Measurements from ENCODE around the gene CRAMP1.
A peak's percentile ranks its signal among the peaks of the same experiment; 100 is the strongest.
"Not testable (repeated sequence)": the region's sequence is repeated elsewhere in the genome, so short reads cannot be mapped to it uniquely, and the experiment has no call there.

The CRAMP1 gene

DNA sequence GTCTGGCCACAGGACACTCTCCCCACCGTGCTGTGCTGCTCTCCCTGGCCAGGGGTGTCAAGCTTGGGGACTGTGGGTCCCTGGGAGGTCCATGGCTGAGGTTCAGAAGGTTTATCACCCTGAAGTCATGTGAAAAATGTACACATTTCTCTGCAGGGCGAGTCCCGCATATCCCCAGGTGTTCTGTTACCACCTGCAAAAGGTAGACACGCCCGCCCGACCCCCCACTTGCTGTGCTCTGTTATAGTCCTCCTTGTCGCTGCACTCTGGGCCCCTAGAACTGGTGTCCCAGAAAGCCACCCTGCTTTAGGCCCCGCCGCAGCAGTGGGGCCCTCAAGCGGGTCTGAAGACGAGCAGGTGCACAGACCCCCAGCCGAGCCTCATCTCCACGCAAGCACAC is 77.7 kb downstream of the CRAMP1 start:
- no peaks in the 10 kb centered on the region for H3K27me3 ChIP-seq (ENCODE audit: control insufficient read depth, insufficient read depth, low read length, poor library complexity, severe bottlenecking)
- H3K27ac ChIP-seq (ENCODE audit: insufficient read depth, low read depth, low read length, poor library complexity, severe bottlenecking) = no peak overlapping the region
- WGBS, 2 experiments = 96% methylated on average over 13 of the region's 13 CpGs
- no peak overlapping the region for H3K4me3 ChIP-seq (ENCODE audit: insufficient read depth, low read depth, low read length)
- H3K4me1 ChIP-seq (ENCODE audit: control insufficient read depth, insufficient read depth, low read length) = no peaks in the 10 kb centered on the region
- H3K36me3 ChIP-seq (ENCODE audit: control insufficient read depth, insufficient read depth, low read length) = peaks cover 57% of the 10 kb centered on the region
- no peaks in the 10 kb centered on the region for H3K9me3 ChIP-seq (ENCODE audit: control insufficient read depth, low read length)

- Histone ChIP-seq H3K27ac (ENCODE audit: insufficient read depth, low read depth, low read length, poor library complexity, severe bottlenecking) (no peak overlapping the region), H3K36me3 (ENCODE audit: control insufficient read depth, insufficient read depth, low read length) (peaks cover 55% of the 10 kb centered on the region)
These were observed 78.7 kb downstream of the CRAMP1 start for GRCh38 chr16:1690810-1691209.

GRCh38 chr16:1691276-1691675 is 79.1 kb downstream of the CRAMP1 start:
- Histone ChIP-seq H3K36me3 (ENCODE audit: control insufficient read depth, insufficient read depth, low read length) (peaks cover 57% of the 10 kb centered on the region), H3K27ac (ENCODE audit: insufficient read depth, low read depth, low read length, poor library complexity, severe bottlenecking) (no peak overlapping the region), H3K27me3 (ENCODE audit: control insufficient read depth, insufficient read depth, low read length, poor library complexity, severe bottlenecking) (no peaks in the 10 kb centered on the region), H3K4me3 (ENCODE audit: insufficient read depth, low read depth, low read length) (no peak overlapping the region), H3K4me1 (ENCODE audit: control insufficient read depth, insufficient read depth, low read length) (no peaks in the 10 kb centered on the region), H3K9me3 (ENCODE audit: control insufficient read depth, low read length) (no peaks in the 10 kb centered on the region)

More at GRCh38 chr16:1690810-1691209, 78.7 kb downstream of the CRAMP1 start:
- WGBS, 2 experiments = 89 to 93% methylated on average over 1 of the region's 1 CpG
- Histone ChIP-seq H3K9me3 (ENCODE audit: control insufficient read depth, low read length) (no peaks in the 10 kb centered on the region), H3K4me1 (ENCODE audit: control insufficient read depth, insufficient read depth, low read length) (no peaks in the 10 kb centered on the region), H3K4me3 (ENCODE audit: insufficient read depth, low read depth, low read length) (no peak overlapping the region), H3K27me3 (ENCODE audit: control insufficient read depth, insufficient read depth, low read length, poor library complexity, severe bottlenecking) (no peaks in the 10 kb centered on the region)

- Histone ChIP-seq H3K27ac (ENCODE audit: insufficient read depth, low read depth, low read length, poor library complexity, severe bottlenecking) (no peak overlapping the region), H3K9me3 (ENCODE audit: control insufficient read depth, low read length) (no peaks in the 10 kb centered on the region), H3K36me3 (ENCODE audit: control insufficient read depth, insufficient read depth, low read length) (peaks cover 57% of the 10 kb centered on the region), H3K4me3 (ENCODE audit: insufficient read depth, low read depth, low read length) (no peak overlapping the region), H3K4me1 (ENCODE audit: control insufficient read depth, insufficient read depth, low read length) (no peaks in the 10 kb centered on the region), H3K27me3 (ENCODE audit: control insufficient read depth, insufficient read depth, low read length, poor library complexity, severe bottlenecking) (no peaks in the 10 kb centered on the region)
- 96% methylated on average over 21 of the region's 21 CpGs for WGBS, 2 experiments
These were observed 79.8 kb downstream of the CRAMP1 start for GRCh38 chr16:1691956-1692355.

DNA sequence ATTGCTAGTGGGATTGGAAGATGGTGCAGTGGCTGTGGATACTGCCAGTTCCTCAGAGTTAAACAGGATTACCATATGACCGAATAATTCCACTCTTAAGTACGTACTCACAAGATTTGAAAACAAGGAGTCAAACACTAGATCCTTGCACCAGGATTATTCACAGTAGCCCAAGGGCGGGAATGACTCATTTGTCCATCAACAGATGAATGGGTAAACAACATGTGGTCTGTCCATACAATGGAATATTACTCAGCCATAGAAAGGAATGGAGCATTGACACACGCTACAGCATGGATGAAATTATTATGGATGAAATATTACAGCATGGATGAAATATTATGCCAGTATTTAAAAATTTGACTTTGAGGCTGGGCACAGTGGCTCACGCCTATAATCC is 84.7 kb downstream of the CRAMP1 start:
- Histone ChIP-seq H3K27me3 (ENCODE audit: control insufficient read depth, insufficient read depth, low read length, poor library complexity, severe bottlenecking) (no peaks in the 10 kb centered on the region), H3K4me3 (ENCODE audit: insufficient read depth, low read depth, low read length) (no peak overlapping the region), H3K9me3 (ENCODE audit: control insufficient read depth, low read length) (no peaks in the 10 kb centered on the region), H3K27ac (ENCODE audit: insufficient read depth, low read depth, low read length, poor library complexity, severe bottlenecking) (no peak overlapping the region), H3K4me1 (ENCODE audit: control insufficient read depth, insufficient read depth, low read length) (no peaks in the 10 kb centered on the region), H3K36me3 (ENCODE audit: control insufficient read depth, insufficient read depth, low read length) (peaks cover 75% of the 10 kb centered on the region)
- 94% methylated on average over 5 of the region's 5 CpGs for WGBS, 2 experiments

DNA sequence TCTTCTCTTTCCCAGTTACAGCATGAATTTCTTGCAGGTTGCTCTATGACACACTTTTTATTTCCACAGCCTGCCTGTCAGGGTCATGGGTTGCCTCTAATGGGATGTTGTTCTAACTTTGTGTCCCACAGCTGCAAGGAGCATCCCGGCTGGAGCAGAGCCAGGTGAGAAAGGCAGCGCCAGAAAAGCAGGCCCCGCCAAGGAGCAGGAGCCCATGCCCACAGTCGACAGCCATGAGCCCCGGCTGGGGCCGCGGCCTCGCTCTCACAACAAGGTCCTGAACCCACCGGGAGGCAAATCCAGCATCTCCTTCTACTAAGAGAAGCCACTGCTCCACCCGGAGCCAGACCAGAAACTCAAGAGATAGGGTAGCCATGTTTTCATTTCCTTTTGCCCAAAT is 86.5 kb downstream of the CRAMP1 start:
- Histone ChIP-seq H3K9me3 (ENCODE audit: control insufficient read depth, low read length) (no peaks in the 10 kb centered on the region), H3K27ac (ENCODE audit: insufficient read depth, low read depth, low read length, poor library complexity, severe bottlenecking) (no peak overlapping the region), H3K36me3 (ENCODE audit: control insufficient read depth, insufficient read depth, low read length) (peaks cover 64% of the 10 kb centered on the region), H3K4me3 (ENCODE audit: insufficient read depth, low read depth, low read length) (no peak overlapping the region), H3K4me1 (ENCODE audit: control insufficient read depth, insufficient read depth, low read length) (no peaks in the 10 kb centered on the region), H3K27me3 (ENCODE audit: control insufficient read depth, insufficient read depth, low read length, poor library complexity, severe bottlenecking) (no peaks in the 10 kb centered on the region)
- 93 to 95% methylated on average over 10 of the region's 10 CpGs for WGBS, 2 experiments

GRCh38 chr16:1700246-1700645 is 88.1 kb downstream of the CRAMP1 start:
- Histone ChIP-seq H3K27me3 (ENCODE audit: control insufficient read depth, insufficient read depth, low read length, poor library complexity, severe bottlenecking) (no peaks in the 10 kb centered on the region), H3K27ac (ENCODE audit: insufficient read depth, low read depth, low read length, poor library complexity, severe bottlenecking) (no peak overlapping the region), H3K4me3 (ENCODE audit: insufficient read depth, low read depth, low read length) (no peak overlapping the region), H3K9me3 (ENCODE audit: control insufficient read depth, low read length) (no peaks in the 10 kb centered on the region), H3K36me3 (ENCODE audit: control insufficient read depth, insufficient read depth, low read length) (peaks cover 60% of the 10 kb centered on the region), H3K4me1 (ENCODE audit: control insufficient read depth, insufficient read depth, low read length) (no peaks in the 10 kb centered on the region)
- 95 to 96% methylated on average over 3 of the region's 3 CpGs for WGBS, 2 experiments

GRCh38 chr16:1701216-1701878 is 89.2 kb downstream of the CRAMP1 start:
- peaks cover 51% of the 10 kb centered on the region for H3K36me3 ChIP-seq (ENCODE audit: control insufficient read depth, insufficient read depth, low read length)
- H3K4me1 ChIP-seq (ENCODE audit: control insufficient read depth, insufficient read depth, low read length) = no peaks in the 10 kb centered on the region
- WGBS, 2 experiments = 96 to 99% methylated on average over 6 of the region's 6 CpGs
- H3K27ac ChIP-seq (ENCODE audit: insufficient read depth, low read depth, low read length, poor library complexity, severe bottlenecking) = no peak overlapping the region
- no peaks in the 10 kb centered on the region for H3K27me3 ChIP-seq (ENCODE audit: control insufficient read depth, insufficient read depth, low read length, poor library complexity, severe bottlenecking)
- no peak overlapping the region for H3K4me3 ChIP-seq (ENCODE audit: insufficient read depth, low read depth, low read length)
- H3K9me3 ChIP-seq (ENCODE audit: control insufficient read depth, low read length) = no peaks in the 10 kb centered on the region

GRCh38 chr16:1705324-1705687 is 93.1 kb downstream of the CRAMP1 start:
- Histone ChIP-seq H3K27ac (ENCODE audit: insufficient read depth, low read depth, low read length, poor library complexity, severe bottlenecking) (peak overlapping the region; percentile 94), H3K36me3 (ENCODE audit: control insufficient read depth, insufficient read depth, low read length) (peaks cover 20% of the 10 kb centered on the region), H3K4me3 (ENCODE audit: insufficient read depth, low read depth, low read length) (peak overlapping the region; percentile 98)
- H3K27me3 ChIP-seq (ENCODE audit: control insufficient read depth, insufficient read depth, low read length, poor library complexity, severe bottlenecking); H3K9me3 ChIP-seq (ENCODE audit: control insufficient read depth, low read length); H3K4me1 ChIP-seq (ENCODE audit: control insufficient read depth, insufficient read depth, low read length): not testable (repeated sequence)
- 1 to 2% methylated on average over 16 of the region's 16 CpGs for WGBS, 2 experiments

GRCh38 chr16:1705688-1706385 is 93.7 kb downstream of the CRAMP1 start, which contains the start of gene MAPK8IP3:
MAPK8IP3 (plus strand) TSS chr16:1706195; CDS start chr16:1706340, 145 bp downstream.
- WGBS, 2 experiments = 0% methylated on average over 79 of the region's 79 CpGs
- Histone ChIP-seq H3K27me3 (ENCODE audit: control insufficient read depth, insufficient read depth, low read length, poor library complexity, severe bottlenecking) (no peaks in the 10 kb centered on the region), H3K4me1 (ENCODE audit: control insufficient read depth, insufficient read depth, low read length) (no peaks in the 10 kb centered on the region), H3K27ac (ENCODE audit: insufficient read depth, low read depth, low read length, poor library complexity, severe bottlenecking) (peak within 1 kb of the TSS; percentile 94), H3K36me3 (ENCODE audit: control insufficient read depth, insufficient read depth, low read length) (peaks cover 14% of the 10 kb centered on the region), H3K9me3 (ENCODE audit: control insufficient read depth, low read length) (no peaks in the 10 kb centered on the region), H3K4me3 (ENCODE audit: insufficient read depth, low read depth, low read length) (peak within 1 kb of the TSS; percentile 98)
